HG03575 (cell line): Measurements from ENCODE around the gene MCFD2.

Experiments used
- ATAC-seq: cut with Tn5 transposase; IDR thresholded peaks from one replicate; pipeline ENCODE4 v1.9.1; 2021; ENCODE audit not compliant: unreplicated experiment, insufficient number of reproducible peaks, low FRiP score; ENCODE audit errors: extremely low read depth

The MCFD2 gene

GRCh38 chr2:46942143-46942526, 26.5 kb upstream of the MCFD2 start:
- no peak for ATAC-seq

- ATAC-seq: no peak
These were observed 24.2 kb upstream of the MCFD2 start for GRCh38 chr2:46939626-46940359.

GRCh38 chr2:46937471-46937901, 21.9 kb upstream of the MCFD2 start:
- no peak for ATAC-seq

- no peak for ATAC-seq
These were observed 21.0 kb upstream of the MCFD2 start for GRCh38 chr2:46936566-46936965.

GRCh38 chr2:46935071-46935470, 19.5 kb upstream of the MCFD2 start:
- ATAC-seq: no peak

- ATAC-seq: no peak
These were observed 14.0 kb upstream of the MCFD2 start for GRCh38 chr2:46929612-46930011.

GRCh38 chr2:46926863-46927262, 11.3 kb upstream of the MCFD2 start:
- no peak for ATAC-seq

- ATAC-seq: no peak
These were observed 10.1 kb upstream of the MCFD2 start for GRCh38 chr2:46925474-46926351.

- no peak for ATAC-seq
These were observed 9.0 kb upstream of the MCFD2 start for GRCh38 chr2:46924608-46925007.

GRCh38 chr2:46924038-46924437, 8.4 kb upstream of the MCFD2 start:
- ATAC-seq: no peak

GRCh38 chr2:46923041-46923528, 7.5 kb upstream of the MCFD2 start:
- no peak for ATAC-seq

- no peak for ATAC-seq
These were observed 7.0 kb upstream of the MCFD2 start for GRCh38 chr2:46922606-46923005.

GRCh38 chr2:46921676-46922448, 6.3 kb upstream of the MCFD2 start:
- ATAC-seq: no peak

GRCh38 chr2:46917628-46918027, 2.0 kb upstream of the MCFD2 start:
- peak; percentile 31 for ATAC-seq

GRCh38 chr2:46915811-46916630, 415 bp upstream of the MCFD2 start:
- peak; percentile 38 for ATAC-seq

- ATAC-seq: no peak
These were observed 902 bp downstream of the MCFD2 start for GRCh38 chr2:46914578-46915230.

GRCh38 chr2:46913471-46914381, 1.9 kb downstream of the MCFD2 start:
- no peak for ATAC-seq
